Stimulated activated CD8-positive, alpha-beta memory T cell treated with anti-CD3 and anti-CD28 coated beads, Interleukin-4, amount 100 ng/mL, for 4 hours (primary cell): ENCODE measurements around the gene ATG7.
"Not testable (repeated sequence)": the region's sequence is repeated elsewhere in the genome, so short reads cannot be mapped to it uniquely, and the experiment has no call there.

Experiments used
- DNase-seq, 2 donors: peaks; one replicate each; pipeline ENCODE4 v3.0.0-alpha.2; 2020; ENCODE audit warnings: low read depth in 2 of 2, low spot score in 1 of 2

ATG7 gene

GRCh38 chr3:11424277-11424676 lies 152.1 kb downstream of the ATG7 start:
- DNase-seq, result no peak

GRCh38 chr3:11430207-11430606 lies 158.0 kb downstream of the ATG7 start:
- DNase-seq, result no peak

- no peak for DNase-seq
Measured at GRCh38 chr3:11430624-11431023, 158.4 kb downstream of the ATG7 start.

GRCh38 chr3:11431319-11431718 lies 159.1 kb downstream of the ATG7 start:
- DNase-seq, result no peak

GRCh38 chr3:11434017-11434526 lies 161.9 kb downstream of the ATG7 start:
- DNase-seq, result no peak

GRCh38 chr3:11434563-11435096 lies 162.4 kb downstream of the ATG7 start:
- no peak for DNase-seq

GRCh38 chr3:11435440-11436165 lies 163.4 kb downstream of the ATG7 start:
- no peak for DNase-seq

- no peak for DNase-seq
Measured at GRCh38 chr3:11436775-11437174, 164.6 kb downstream of the ATG7 start.

GRCh38 chr3:11437506-11437905 lies 165.3 kb downstream of the ATG7 start:
- no peak for DNase-seq

GRCh38 chr3:11438646-11439045 lies 166.4 kb downstream of the ATG7 start:
- DNase-seq, result no peak

- not testable (repeated sequence) for DNase-seq
Measured at GRCh38 chr3:11441346-11441745, 169.1 kb downstream of the ATG7 start.

- no peak for DNase-seq
Measured at GRCh38 chr3:11444404-11444803, 172.2 kb downstream of the ATG7 start.

GRCh38 chr3:11445193-11445592 lies 173.0 kb downstream of the ATG7 start:
- not testable (repeated sequence) for DNase-seq

GRCh38 chr3:11445883-11446282 lies 173.7 kb downstream of the ATG7 start:
- DNase-seq, result no peak

GRCh38 chr3:11447584-11448200 lies 175.5 kb downstream of the ATG7 start:
- no peak for DNase-seq

GRCh38 chr3:11450015-11450414 lies 177.8 kb downstream of the ATG7 start:
- no peak for DNase-seq

GRCh38 chr3:11452312-11452711 lies 180.1 kb downstream of the ATG7 start:
- no peak for DNase-seq

GRCh38 chr3:11452885-11453847 lies 181.0 kb downstream of the ATG7 start:
- no peak for DNase-seq

GRCh38 chr3:11455956-11456355 lies 183.8 kb downstream of the ATG7 start:
- no peak for DNase-seq

- DNase-seq, result no peak
Measured at GRCh38 chr3:11457135-11457534, 184.9 kb downstream of the ATG7 start.

- no peak for DNase-seq
Measured at GRCh38 chr3:11459186-11459824, 187.1 kb downstream of the ATG7 start.
